H1 (cell line): ENCODE data around the gene TCF25.
"Not testable (repeated sequence)": the region's sequence is repeated elsewhere in the genome, so short reads cannot be mapped to it uniquely, and the experiment has no call there.

ENCODE experiments used
- CTCF ChIP-seq, 3 experiments: IDR thresholded peaks; 1 replicate in 2 of 3; 2 replicates in 1 of 3; pipeline versions ENCODE4 v1.5.1 to v1.6.1; 2011; ENCODE audit warnings: low read length in 3 of 3, mild to moderate bottlenecking in 3 of 3, inconsistent platforms in 2 of 3, low read depth in 1 of 3, moderate library complexity in 1 of 3; ENCODE audit not compliant: insufficient read depth in 1 of 3; ENCODE audit errors: control extremely low read depth in 1 of 3
- GABPA ChIP-seq: IDR thresholded peaks from 2 replicates; pipeline ENCODE4 v1.6.1; 2011; ENCODE audit warnings: mild to moderate bottlenecking, low read length, moderate library complexity, borderline replicate concordance; ENCODE audit not compliant: insufficient read depth
- KDM5A ChIP-seq: fragments of 200-600 bp; IDR thresholded peaks from 2 replicates; pipeline ENCODE4 v1.7.1; 2012; ENCODE audit warnings: mild to moderate bottlenecking, low read length, inconsistent platforms, mixed read lengths
- POLR2A ChIP-seq, 2 experiments: IDR thresholded peaks; 1 replicate in 1 of 2; 2 replicates in 1 of 2; pipeline ENCODE4 v1.6.1; 2011; ENCODE audit warnings: low read depth in 2 of 2, low read length in 2 of 2, mild to moderate bottlenecking in 2 of 2; ENCODE audit errors: control extremely low read depth in 1 of 2
- RAD21 ChIP-seq, 2 experiments: IDR thresholded peaks in 1 of 2; conservative IDR thresholded peaks in 1 of 2; 2 replicates each; pipeline ENCODE4 v1.6.1; 2011; ENCODE audit warnings: low read depth in 2 of 2, low read length in 2 of 2, improper control_type of control experiment in 1 of 2, inconsistent platforms in 1 of 2, mild to moderate bottlenecking in 1 of 2, moderate library complexity in 1 of 2
- RXRA ChIP-seq: IDR thresholded peaks from 2 replicates; pipeline ENCODE4 v1.6.1; 2011; ENCODE audit warnings: low read depth, mild to moderate bottlenecking, low read length, moderate library complexity; ENCODE audit not compliant: insufficient read depth

GRCh38 chr16:89823824-89824148, 49.6 kb upstream of the TCF25 start:
- TF ChIP-seq KDM5A; RXRA; CTCF (IDR thresholded peaks at IDR 0.05; ENCODE audit: control extremely low read depth in 1 of 3, insufficient read depth in 1 of 3, low read depth in 1 of 3, low read length in 3 of 3); RAD21 (IDR thresholded peaks at IDR 0.05 in 1 of 2, conservative IDR thresholded peaks at IDR 0.05 in 1 of 2; ENCODE audit: low read depth in 2 of 2, low read length in 2 of 2); POLR2A (IDR thresholded peaks at IDR 0.05; ENCODE audit: control extremely low read depth in 1 of 2, low read depth in 2 of 2, low read length in 2 of 2); GABPA: not testable (repeated sequence)
